HG02885 (cell line): ENCODE measurements around the gene EYS.
"Not testable (repeated sequence)": the region's sequence is repeated elsewhere in the genome, so short reads cannot be mapped to it uniquely, and the experiment has no call there.

Source experiments
- ATAC-seq: cut with Tn5 transposase; IDR thresholded peaks from one replicate; pipeline ENCODE4 v1.9.1; 2021; ENCODE audit warnings: mild to moderate bottlenecking; ENCODE audit not compliant: unreplicated experiment, poor library complexity

EYS gene

GRCh38 chr6:64046746-64047208, 1660.2 kb downstream of the EYS start:
- ATAC-seq: no peak

DNA sequence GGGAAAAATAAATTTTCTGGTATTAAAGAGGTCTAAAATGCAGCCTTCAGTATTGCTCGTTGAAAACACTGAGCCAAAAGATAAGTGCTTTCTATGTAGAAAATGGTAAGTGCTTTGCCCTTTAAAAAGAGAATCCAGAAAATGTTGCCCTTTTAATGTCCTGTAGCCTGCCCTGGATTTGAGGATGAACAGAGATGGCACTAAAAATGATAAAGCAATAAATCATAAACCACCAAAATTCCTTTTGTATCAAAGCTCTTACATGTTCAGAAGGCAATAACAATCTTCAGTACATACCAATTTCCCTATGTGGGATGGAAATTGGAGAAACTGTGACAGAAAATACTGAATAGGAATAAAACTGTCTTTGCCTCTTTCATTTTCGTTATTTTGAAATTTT, 1665.7 kb downstream of the EYS start:
- ATAC-seq: no peak

DNA sequence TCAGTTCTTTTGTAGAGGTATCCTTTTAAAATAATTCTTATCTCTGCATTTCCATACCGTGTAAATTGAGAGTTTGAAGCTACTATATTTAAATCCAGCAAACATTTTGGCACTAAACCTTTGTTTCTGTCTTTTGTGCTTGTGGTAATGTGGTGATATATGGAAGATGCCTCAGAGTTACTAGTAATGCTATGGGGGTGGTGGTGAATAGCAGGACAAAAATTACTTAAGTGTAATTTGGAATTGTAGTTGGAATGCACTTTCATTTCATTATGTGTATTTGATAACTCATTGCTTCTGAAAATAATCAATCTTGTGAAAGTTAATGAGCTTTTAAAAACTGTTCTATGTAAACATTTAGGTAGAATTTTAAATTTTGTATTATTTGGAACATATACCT, 1666.9 kb downstream of the EYS start:
- ATAC-seq: no peak

- no peak for ATAC-seq
Observed at GRCh38 chr6:64037427-64037826, 1669.6 kb downstream of the EYS start.

DNA sequence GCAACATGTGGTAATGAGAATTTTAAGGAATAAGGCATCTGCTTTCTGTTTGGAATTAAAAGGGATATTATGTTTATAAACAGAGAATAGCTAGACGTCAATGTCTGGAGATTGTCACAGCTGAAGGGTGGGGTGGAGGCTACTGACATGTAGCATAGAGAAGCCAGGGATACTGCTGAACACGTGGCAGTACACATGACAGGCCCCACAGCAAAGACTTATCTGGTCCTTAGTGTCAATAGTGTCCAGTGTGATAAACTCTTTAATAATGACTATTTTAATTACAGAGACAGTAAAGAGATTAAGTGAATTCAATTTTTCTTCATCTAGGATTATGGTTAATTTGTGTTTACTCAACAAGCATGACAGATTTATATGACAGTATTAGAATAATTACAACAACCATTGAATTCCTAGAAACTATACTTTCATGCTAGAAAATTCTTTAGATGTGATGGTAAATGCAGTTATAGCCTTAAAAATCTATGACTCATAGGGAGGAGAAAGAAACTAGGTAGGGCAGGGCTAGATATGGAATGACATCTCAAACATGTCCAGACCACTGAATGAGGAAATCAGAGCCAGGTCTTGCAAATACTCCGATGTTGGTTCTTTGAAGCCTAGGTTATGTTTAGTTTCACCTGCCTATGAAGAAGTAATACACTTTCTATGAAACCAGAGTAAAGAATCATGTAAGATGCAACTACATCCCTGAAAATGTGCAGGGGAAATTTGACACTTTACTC, 1671.9 kb downstream of the EYS start:
- ATAC-seq: no peak

- no peak for ATAC-seq
Observed at GRCh38 chr6:64034291-64034690, 1672.7 kb downstream of the EYS start.

DNA sequence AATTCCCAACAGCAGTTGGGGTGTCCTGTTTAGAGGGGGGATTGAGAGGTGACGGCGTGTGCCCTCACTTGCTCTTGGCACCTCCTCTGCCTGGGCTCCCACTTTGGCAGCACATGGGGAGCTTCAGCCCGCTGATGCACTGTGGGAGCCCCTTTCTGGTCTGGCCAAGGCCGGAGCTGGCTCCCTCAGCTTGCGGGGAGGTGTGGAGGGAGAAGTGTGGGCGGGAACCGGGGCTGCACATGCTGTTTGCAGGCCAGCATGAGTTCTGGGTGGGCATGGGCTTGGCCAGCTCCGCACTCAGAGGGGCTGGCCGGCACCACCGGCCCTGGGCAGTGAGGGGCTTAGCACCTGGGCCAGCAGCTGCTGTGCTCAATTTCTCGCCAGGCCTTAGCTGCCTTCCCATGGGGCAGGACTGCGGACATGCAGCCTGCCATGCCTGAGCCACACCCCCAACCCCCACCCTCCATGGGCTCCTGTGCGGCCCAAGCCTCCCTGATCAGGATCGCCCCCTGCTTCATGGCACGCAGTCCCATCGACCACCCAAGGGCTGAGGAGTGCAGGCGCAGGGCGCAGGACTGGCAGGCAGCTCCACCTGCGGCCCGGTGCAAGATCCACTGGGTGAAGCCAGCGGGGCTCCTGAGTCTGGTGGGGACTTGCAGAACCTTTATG, 1675.9 kb downstream of the EYS start:
- not testable (repeated sequence) for ATAC-seq

- no peak for ATAC-seq
Observed at GRCh38 chr6:64023693-64024092, 1683.3 kb downstream of the EYS start.

DNA sequence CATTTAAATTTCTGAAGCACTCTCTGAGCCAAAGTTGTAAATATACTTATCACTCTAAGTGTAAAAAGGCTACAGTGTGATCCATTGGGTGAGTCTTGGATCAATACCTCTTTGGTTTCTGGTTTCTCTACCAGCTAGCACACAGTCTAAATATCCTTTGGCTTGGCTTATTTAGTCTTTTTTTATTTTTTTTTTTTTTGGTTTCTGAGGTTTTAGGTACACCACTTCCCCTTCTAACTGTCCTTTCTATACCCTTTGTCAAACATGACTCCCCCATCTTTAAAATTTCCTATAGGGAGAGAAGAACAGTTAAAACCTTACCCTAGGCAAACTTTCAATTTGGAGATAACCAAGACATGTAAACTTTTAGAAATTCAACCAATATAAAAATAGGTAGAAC, 1692.4 kb downstream of the EYS start:
- no peak for ATAC-seq

DNA sequence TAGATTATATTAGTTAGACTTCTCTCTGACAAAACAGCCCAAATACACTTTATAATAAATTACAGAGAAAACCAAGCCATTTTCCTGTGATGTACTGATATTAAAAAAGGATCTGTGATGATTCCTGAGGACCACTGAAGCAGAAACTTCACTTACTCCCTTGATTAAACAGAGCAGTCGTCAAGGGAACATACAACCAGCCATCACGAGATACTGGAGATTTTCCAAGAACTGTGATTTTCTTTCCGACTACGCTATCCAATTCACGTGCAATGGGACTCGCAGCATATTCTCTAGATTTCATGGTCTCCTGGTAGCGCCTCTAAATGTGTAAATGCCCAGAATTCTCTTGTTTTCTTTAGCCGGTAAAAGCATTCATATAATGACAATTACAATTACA, 1694.0 kb downstream of the EYS start:
- ATAC-seq: no peak

DNA sequence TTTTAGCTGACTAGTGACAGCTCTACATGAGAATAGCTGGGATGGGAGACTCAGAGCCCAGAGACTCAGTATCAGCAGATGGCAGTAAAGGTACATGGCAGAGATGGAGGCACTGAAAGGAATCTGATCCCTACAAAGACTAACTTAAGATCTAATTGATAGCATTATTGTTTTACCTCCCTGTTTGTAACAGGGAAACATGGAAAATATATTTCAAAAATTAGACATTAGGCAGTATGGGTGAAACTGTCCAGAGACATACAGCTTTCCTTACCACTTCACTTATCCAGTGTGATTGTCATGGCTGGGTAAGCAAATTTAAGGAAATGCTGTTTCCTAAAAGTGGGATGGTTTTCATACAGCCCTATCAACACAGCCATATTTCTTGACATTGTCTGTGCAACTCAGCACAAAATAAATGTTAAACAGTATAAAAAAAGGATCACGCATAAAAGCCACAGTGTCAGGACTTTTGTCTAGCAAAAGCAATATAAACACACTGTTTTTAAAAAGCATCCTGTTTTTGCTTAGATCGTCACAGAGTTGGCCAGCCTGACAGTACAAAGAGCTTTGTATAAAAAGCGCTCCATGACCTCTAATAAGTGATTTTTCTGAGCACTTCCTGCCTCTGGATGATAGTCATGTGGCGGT, 1694.5 kb downstream of the EYS start:
- no peak for ATAC-seq

- ATAC-seq: no peak
Observed at GRCh38 chr6:64010666-64011065, 1696.4 kb downstream of the EYS start.

GRCh38 chr6:64010010-64010409, 1697.0 kb downstream of the EYS start:
- no peak for ATAC-seq

DNA sequence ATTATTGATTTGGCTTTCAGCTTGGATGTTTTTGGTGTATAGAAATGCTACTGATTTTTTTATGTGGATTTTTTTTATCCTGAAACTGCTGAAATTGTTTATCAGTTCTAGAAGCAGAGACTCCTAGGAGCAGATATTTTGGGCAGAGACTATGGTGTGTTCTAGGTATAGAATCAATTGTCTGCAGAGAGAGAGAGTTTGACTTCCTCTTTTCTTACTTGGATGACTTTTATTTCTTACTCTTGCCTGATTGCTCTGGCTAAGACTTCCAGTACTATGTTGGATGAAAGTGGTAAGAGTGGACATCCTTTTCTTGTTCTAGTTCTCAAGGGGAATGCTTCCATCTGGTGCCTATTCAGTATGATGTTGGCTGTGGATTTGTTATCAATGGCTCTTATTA, 1700.8 kb downstream of the EYS start:
- ATAC-seq: no peak

GRCh38 chr6:64000818-64001491, 1706.1 kb downstream of the EYS start:
- ATAC-seq: no peak

DNA sequence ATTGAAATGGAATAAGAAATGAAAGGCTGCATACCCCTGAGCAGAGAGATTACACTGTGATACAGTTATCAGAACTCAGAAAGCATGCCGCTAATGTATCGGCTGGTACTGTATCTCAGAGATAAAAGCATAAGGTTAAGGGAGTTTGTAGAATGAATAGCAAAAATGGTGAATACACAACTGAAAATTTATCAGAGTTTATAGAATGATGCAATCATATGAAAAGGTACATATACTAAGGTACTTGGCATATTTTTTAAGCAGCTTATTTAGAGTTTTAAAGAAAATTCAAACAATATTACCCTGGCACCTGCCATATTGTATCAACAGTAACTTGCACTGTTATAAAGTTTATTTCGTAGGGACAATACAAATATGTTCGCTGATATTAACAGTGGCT, 1707.4 kb downstream of the EYS start:
- ATAC-seq: no peak

DNA sequence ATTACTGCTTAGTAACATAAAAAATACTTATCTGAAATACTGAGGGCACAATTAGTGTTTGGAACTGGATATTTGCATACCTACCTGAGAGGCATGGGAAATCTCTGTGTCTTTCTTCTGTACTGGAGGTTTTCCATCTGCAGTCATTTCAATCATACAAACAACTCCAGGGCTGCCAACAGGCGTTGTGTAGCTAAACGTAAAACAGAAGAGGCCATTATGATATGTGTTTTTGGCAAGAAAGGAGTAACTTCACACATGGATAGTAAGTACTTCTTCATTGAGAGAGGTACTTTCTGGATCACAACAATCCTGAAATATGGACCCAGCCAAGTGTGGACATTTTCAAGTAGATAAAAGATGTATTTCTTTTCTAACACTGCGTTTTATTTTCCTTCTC, 1708.0 kb downstream of the EYS start:
- no peak for ATAC-seq

DNA sequence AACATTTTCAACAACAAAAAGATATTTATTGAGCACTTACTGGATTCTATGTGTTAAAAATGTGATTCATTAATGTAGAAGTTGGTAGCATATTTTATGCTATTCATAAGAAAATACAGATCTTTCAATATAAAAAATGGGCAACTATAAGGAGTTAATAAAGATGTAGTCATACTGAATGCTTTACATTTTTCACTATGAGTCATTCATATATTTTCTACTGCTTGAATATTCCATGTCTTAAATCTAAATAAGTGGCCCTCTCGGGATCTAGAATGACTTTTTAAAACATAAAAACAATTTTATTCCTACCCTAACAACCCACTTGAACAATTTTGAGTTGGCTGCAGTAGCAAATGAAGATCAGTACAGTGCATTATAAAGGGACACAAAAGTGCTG, 1709.3 kb downstream of the EYS start:
- ATAC-seq: no peak

DNA sequence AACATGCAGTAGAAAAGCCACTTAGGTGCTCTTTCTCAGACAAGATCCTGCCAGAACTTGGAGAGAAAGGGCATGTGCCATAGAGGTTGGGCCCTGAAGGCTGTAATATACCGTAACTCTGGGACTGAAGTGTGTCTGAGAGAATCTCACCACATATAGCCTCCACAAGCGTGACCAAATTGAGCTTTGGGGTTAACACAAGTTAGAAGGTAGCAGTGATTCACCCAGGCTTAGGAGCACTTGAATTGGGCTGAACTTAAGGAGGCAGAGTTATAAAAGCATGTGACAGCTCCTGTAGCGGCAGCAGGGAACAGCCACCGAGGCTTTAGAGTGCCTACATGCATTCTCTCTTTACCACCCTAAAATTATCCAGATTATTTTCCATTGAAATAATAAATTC, 1709.8 kb downstream of the EYS start:
- ATAC-seq: no peak

GRCh38 chr6:63985223-63985622, 1721.8 kb downstream of the EYS start:
- no peak for ATAC-seq

GRCh38 chr6:63975699-63976098, 1731.3 kb downstream of the EYS start:
- ATAC-seq: no peak
